GM19193 (cell line): Measurements from ENCODE around the gene SEMA4C.
A peak's percentile ranks its signal among the peaks of the same experiment; 100 is the strongest.

ENCODE experiments used
- POLR2A ChIP-seq: IDR thresholded peaks from 4 replicates; pipeline ENCODE4 v1.6.1; 2011; ENCODE audit not compliant: insufficient read depth, insufficient read length; ENCODE audit errors: extremely low read depth

SEMA4C gene

GRCh38 chr2:96821113-96821675 lies 48.7 kb downstream of the SEMA4C start:
- TF ChIP-seq POLR2A, result no peak

- no peak for TF ChIP-seq POLR2A
Measured at GRCh38 chr2:96819876-96820511, 49.9 kb downstream of the SEMA4C start.

- no peak for TF ChIP-seq POLR2A
Measured at GRCh38 chr2:96819128-96819875, 50.6 kb downstream of the SEMA4C start.

DNA sequence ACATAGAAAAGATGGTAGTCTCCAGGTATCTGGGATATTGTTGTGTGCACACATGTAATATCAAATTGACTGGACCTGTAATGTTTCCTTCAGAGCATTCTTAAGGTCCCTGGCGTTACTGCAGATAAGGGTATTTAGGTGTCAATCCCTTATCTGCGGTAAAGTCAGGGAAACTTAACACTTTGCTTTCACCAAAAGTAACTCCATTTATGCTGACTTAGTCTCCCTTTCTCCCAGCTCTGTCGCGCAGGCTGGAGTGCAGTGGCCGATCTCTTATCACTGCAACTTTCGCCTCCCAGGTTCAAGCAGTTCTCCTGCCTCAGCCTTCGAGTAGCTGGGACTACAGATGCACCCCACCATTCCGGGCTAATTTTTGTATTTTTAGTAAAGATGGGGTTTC lies 52.0 kb downstream of the SEMA4C start:
- TF ChIP-seq POLR2A, result no peak

DNA sequence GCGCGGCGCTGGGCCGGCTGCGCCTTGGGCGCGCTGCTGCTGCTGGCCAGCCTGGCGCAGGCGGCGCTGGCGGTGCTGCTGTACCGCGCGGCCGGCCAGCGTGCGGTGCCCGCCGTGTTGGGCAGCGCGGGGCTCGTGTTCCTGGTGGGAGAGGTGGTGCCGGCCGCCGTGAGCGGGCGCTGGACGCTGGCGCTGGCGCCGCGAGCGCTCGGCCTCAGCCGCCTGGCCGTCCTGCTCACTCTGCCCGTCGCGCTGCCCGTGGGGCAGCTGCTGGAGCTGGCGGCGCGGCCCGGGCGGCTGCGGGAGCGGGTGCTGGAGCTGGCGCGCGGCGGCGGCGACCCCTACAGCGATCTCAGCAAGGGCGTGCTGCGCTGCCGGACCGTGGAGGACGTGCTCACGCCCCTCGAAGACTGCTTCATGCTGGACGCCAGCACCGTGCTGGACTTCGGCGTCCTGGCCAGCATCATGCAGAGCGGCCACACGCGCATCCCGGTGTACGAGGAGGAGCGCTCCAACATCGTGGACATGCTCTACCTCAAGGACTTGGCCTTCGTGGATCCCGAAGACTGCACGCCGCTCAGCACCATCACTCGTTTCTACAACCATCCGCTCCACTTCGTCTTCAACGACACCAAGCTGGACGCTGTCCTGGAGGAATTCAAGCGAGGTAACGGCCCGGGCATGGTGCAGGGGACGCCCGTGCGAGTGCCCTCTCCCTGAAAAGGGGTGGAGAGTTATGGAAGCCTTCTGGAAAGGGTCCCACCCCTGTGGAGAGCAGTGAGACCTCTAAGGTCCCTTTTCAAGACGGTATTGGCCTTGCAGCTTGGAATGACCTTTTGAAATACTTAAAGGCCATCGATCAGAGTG lies 52.8 kb downstream of the SEMA4C start:
- no peak for TF ChIP-seq POLR2A

DNA sequence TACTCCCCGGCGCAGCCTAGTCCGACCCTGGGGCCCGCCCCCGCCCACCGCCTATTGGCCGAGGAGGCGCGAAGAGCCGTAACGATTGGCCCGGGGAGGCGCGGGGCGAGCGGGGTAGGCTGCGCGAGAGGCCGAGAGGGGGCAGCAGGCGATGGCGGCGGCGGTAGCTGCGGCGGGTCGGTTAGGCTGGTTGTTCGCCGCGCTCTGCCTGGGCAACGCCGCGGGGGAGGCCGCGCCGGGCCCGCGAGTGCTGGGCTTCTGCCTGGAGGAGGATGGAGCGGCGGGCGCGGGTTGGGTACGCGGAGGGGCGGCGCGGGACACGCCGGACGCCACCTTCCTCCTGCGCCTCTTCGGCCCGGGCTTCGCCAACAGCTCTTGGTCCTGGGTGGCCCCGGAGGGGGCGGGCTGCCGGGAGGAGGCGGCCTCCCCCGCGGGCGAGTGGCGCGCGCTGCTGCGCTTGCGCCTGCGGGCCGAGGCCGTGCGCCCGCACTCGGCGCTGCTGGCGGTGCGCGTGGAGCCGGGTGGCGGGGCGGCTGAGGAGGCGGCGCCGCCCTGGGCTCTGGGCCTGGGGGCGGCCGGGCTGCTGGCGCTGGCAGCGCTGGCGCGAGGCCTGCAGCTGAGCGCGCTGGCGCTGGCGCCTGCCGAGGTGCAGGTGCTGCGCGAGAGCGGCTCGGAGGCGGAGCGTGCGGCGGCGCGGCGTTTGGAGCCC lies 53.6 kb downstream of the SEMA4C start, which contains the start of gene CNNM3:
TSS of gene CNNM3 (plus strand) at position 142 of the 709 bp plus-strand sequence. CDS start at position 152, 10 bp downstream.
- TF ChIP-seq POLR2A, result peak; percentile 71

- TF ChIP-seq POLR2A, result no peak
Measured at GRCh38 chr2:96815326-96816126, 54.4 kb downstream of the SEMA4C start.

DNA sequence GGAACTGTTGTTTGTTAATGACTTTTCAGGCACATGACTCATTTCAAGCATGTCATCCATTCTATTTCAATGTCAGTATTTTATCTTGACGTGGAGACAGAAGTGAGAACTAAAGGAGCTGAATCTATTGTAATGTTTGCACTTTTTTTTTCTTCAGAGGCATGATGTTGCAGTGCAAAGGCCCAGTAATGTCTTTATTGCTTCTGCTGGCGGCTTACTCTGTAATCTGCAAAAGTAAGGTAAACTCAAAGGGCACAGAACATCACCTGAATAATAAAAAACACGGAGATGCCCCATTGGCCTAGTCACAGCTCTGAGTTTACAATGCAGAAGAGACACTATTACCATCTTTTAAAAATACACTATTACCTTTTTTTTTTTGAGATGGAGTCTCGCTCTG lies 56.2 kb downstream of the SEMA4C start:
- no peak for TF ChIP-seq POLR2A

GRCh38 chr2:96811917-96812316 lies 58.0 kb downstream of the SEMA4C start:
- TF ChIP-seq POLR2A, result no peak

DNA sequence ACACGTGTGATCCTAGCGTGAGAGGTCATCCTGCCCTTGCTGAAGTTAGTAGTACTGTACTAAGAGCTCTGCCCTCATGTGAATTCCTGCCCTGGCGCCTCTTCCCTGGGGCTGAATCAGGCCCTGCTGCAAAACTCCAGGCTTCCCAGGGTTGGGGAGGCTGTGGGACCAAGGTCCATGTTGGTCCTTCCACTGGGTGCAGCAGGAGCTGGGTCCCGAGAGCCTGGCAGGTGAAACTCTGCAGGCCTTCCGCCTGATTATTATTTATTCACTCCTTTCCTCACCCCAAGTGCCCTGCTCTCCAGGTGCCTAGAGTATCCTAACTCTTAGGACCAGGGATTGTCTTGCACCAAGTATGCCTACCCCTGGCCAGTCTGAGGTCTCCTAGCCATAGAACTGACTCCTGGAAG lies 59.1 kb downstream of the SEMA4C start:
- TF ChIP-seq POLR2A, result no peak

DNA sequence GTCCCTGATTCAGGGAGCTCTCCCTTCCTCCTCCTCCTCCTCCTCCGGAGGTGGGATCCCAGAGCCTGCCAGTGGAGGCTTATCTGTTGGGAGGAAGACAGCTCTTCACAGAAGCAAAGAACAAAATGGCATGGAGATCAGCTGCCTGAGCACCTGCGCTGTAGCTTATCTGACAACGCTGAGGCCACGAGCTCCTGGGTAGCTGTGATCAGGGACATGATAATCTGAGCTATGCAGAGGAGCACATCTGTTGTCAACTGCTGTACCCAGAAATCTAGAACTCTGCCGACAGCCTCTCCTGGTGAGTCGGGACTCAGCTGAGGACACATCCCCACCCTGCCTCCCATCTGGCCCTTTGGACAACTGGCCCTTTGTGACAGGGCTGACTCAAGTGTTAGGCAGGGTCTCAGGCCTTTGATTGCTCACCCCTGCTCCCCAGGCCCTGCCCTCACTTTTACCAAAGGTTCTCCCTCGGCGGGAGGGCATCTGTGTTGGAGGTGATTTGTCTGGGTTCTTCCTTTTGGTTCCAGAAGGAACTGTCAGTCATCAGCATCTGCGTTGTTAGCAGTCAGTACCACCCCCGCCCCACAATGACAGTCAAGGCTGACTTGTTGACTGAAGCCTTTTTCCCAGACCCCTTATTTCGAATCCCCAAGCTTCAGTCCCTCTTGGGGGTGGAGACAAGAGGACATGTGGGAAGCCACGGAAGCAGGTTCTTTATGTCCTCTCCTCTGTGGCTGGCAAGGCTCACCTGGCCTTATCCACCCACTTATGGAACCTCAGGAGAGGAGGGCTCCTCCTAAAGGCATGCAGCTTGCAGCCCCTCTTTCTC lies 59.7 kb downstream of the SEMA4C start:
- TF ChIP-seq POLR2A, result no peak
